SK-N-DZ (cell line): ENCODE results near the gene FEN1.

Source experiments
- DNase-seq: peaks from one replicate; pipeline ENCODE4 v3.0.0-alpha.2; 2015; ENCODE audit warnings: low spot score

The FEN1 gene

GRCh38 chr11:61756452-61757212, 36.1 kb upstream of the FEN1 start:
- no peak for DNase-seq

GRCh38 chr11:61757213-61757862, 35.4 kb upstream of the FEN1 start:
- no peak for DNase-seq

GRCh38 chr11:61760946-61761345, 31.8 kb upstream of the FEN1 start:
- DNase-seq, result no peak

- DNase-seq, result no peak
Measured at GRCh38 chr11:61761440-61762222, 31.1 kb upstream of the FEN1 start.

- DNase-seq, result no peak
Measured at GRCh38 chr11:61762223-61762615, 30.5 kb upstream of the FEN1 start.

- DNase-seq, result peak; percentile 69
Measured at GRCh38 chr11:61762798-61763197, 29.9 kb upstream of the FEN1 start.

GRCh38 chr11:61763930-61764605, 28.6 kb upstream of the FEN1 start:
- no peak for DNase-seq

GRCh38 chr11:61764606-61765260, 28.0 kb upstream of the FEN1 start:
- DNase-seq, result no peak

GRCh38 chr11:61765550-61766253, 27.0 kb upstream of the FEN1 start:
- DNase-seq, result no peak

- DNase-seq, result no peak
Measured at GRCh38 chr11:61766353-61766841, 26.3 kb upstream of the FEN1 start.

GRCh38 chr11:61768376-61769076, 24.2 kb upstream of the FEN1 start:
- DNase-seq, result no peak

- DNase-seq, result no peak
Measured at GRCh38 chr11:61769169-61769920, 23.4 kb upstream of the FEN1 start.

GRCh38 chr11:61769946-61770683, 22.6 kb upstream of the FEN1 start:
- no peak for DNase-seq

- no peak for DNase-seq
Measured at GRCh38 chr11:61771195-61771894, 21.4 kb upstream of the FEN1 start.

GRCh38 chr11:61771985-61772455, 20.7 kb upstream of the FEN1 start:
- peak; percentile 45 for DNase-seq

GRCh38 chr11:61773356-61773755, 19.4 kb upstream of the FEN1 start:
- peak; percentile 96 for DNase-seq

- DNase-seq, result no peak
Measured at GRCh38 chr11:61773809-61774208, 18.9 kb upstream of the FEN1 start.

GRCh38 chr11:61774411-61774810, 18.3 kb upstream of the FEN1 start:
- no peak for DNase-seq
